Heart left ventricle (tissue), 16 donors: ENCODE results near the gene ARHGAP18. TPM values are rescaled to one million over a fixed set of nuclear protein-coding genes. Genes with fewer than 3 reads are reported as not detected.

Experiments used
- ATAC-seq, 4 donors: fragments of 200-7000 bp; cut with Tn5 transposase; one replicate each; pipeline ENCODE4 v1.9.1; 2020 to 2022; ENCODE audit warnings: moderate library complexity in 4 of 4, mild to moderate bottlenecking in 3 of 4, moderate number of reproducible peaks in 1 of 4
- DNase-seq, 5 donors: peaks; one replicate each; pipeline ENCODE4 v3.0.0-alpha.2; 2020
- H3K27ac ChIP-seq, 12 donors: fragments of 200-600 bp; sonication (generic) in 4 of 12; one replicate each; pipeline versions ENCODE4 v1.5.0 to v1.8.0; 2016 to 2022; ENCODE audit warnings: mild to moderate bottlenecking in 2 of 12
- H3K27me3 ChIP-seq, 9 donors: fragments of 200-600 bp; sonication (generic) in 2 of 9; one replicate each; pipeline versions ENCODE4 v1.5.1 to v1.8.0; 2016 to 2022; ENCODE audit warnings: mild to moderate bottlenecking in 3 of 9
- H3K36me3 ChIP-seq, 9 donors: fragments of 200-600 bp; sonication (generic) in 2 of 9; one replicate each; pipeline versions ENCODE4 v1.5.0 to v1.8.0; 2018 to 2022; ENCODE audit warnings: mild to moderate bottlenecking in 2 of 9
- H3K4me1 ChIP-seq, 12 donors: fragments of 200-600 bp; sonication (generic) in 4 of 12; one replicate each; pipeline versions ENCODE4 v1.5.0 to v1.8.0; 2016 to 2022; ENCODE audit warnings: mild to moderate bottlenecking in 3 of 12
- H3K4me3 ChIP-seq, 12 donors: fragments of 200-600 bp; sonication (generic) in 4 of 12; one replicate each; pipeline versions ENCODE4 v1.5.0 to v1.8.0; 2017 to 2022; ENCODE audit warnings: mild to moderate bottlenecking in 9 of 12, moderate library complexity in 4 of 12
- H3K9me3 ChIP-seq, 12 donors: fragments of 200-600 bp; sonication (generic) in 4 of 12; one replicate each; pipeline versions ENCODE4 v1.5.0 to v1.8.0; 2016 to 2022; ENCODE audit warnings: mild to moderate bottlenecking in 1 of 12
- POLR2A ChIP-seq, 2 donors: fragments of 450-650 bp; IDR thresholded peaks; one replicate each; pipeline ENCODE4 v1.6.1; 2017; ENCODE audit warnings: antibody characterized with exemption in 2 of 2, mild to moderate bottlenecking in 2 of 2, moderate library complexity in 2 of 2
- WGBS, 4 donors: extraction: QIAGEN DNeasy Blood & Tissue Kit in 2 of 4; methylation state at CpG; one replicate each; pipeline versions ENCODE4 v1.1.5 to v1.1.7; 2013 to 2018; 5-methylcytosine and 5-hydroxymethylcytosine counted together
- intact Hi-C, 10 donors: fragments of 100-400 bp; cut with DNase I; formaldehyde crosslinking; loops; one replicate each; pipeline versions ENCODE4 v1.11.1 to v1.14.2; 2022
- polyA plus RNA-seq, 2 donors: library from polyadenylated mRNA; stranded (reverse); fragments of 200-250 nt; gene quantifications; one replicate each; pipeline ENCODE4 v1.2.3, GENCODE V29; 2013
- total RNA-seq, 9 donors: library from RNA; depleted of rRNA in 2 of 9; stranded (reverse); fragments of >200 nt in 2 of 9; fragmentation: NEBNext Ultra II Directional in 3 of 9; extraction: Animal tissue kit (Norgen Biotek cat#: 25700) in 3 of 9; gene quantifications; one replicate each; pipeline versions ENCODE4 v1.1.0 to v1.2.4, GENCODE V29; 2016 to 2023
- TF ChIP-seq, protein P1 (sequence below), 12 donors: fragments of 200-600 bp; sonication (generic) in 4 of 12; IDR thresholded peaks; one replicate each; pipeline versions ENCODE4 v1.5.0 to v1.8.0; 2018 to 2022; ENCODE audit warnings: antibody characterized with exemption in 12 of 12, mild to moderate bottlenecking in 5 of 12
- donor health status: ischemic (EF 13 %, LVEDD 7.1; RV severe dilation, severe dysfunction).
- donor health status: healthy with polysubstance abuse.
- donor health status: DM: no; HTN: yes; CAD: no.
- donor health status: DM: no; HTN: no; CAD: no.
- donor health status: ischemic (EF 25% LVEDD 6.9; RV normal size, moderate dysfunction).
- donor health status: ischemic (EF 25% LVEDD 5.7; RV mildly dilated, moderate dysfunction).
- donor health status: healthy.
- donor health status: DM: yes; HTN: yes; CAD: no.
- donor health status: ischemic (EF 35%, LVEDD 5.7; RV mildly dilated, moderate dysfunction).
- donor health status: nonischemic (EF 11% LVEDD 7.7; RV severe dilation, severe dysfunction).
- donor health status: DM: yes; HTN: yes; CAD: no.
- donor health status: PGD.
- donor health status: ischemic (EF 29% LVEDD 5.4; RV normal size, mild dysfunction).
- donor health status: nonischemic (EF 23%, LVEDD 6.1; RV moderate dilation, normal function).

ARHGAP18 gene
- total and polyA plus RNA-seq, 11 donors = 1.6 to 26.4 (median 3.9) TPM

DNA sequence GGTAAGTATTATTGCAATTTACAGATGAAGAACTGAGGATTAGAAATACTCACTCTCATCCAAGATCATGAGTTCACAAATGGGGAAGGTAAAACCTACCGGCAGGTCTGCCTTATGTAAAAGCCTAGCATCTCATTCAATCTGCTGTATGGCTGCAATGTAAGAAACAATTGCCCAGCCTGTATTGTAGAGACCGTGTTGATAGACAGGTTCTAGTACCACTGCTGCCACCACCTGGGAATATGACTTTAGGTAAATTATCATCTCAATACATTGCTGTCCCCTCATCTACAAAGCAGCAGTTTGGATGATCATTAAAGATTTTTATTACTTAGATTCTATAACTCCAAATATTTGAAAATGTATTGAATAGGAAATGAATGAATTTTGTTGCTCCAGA, 23.3 kb upstream of the ARHGAP18 start:
- TF ChIP-seq, protein P1, sequence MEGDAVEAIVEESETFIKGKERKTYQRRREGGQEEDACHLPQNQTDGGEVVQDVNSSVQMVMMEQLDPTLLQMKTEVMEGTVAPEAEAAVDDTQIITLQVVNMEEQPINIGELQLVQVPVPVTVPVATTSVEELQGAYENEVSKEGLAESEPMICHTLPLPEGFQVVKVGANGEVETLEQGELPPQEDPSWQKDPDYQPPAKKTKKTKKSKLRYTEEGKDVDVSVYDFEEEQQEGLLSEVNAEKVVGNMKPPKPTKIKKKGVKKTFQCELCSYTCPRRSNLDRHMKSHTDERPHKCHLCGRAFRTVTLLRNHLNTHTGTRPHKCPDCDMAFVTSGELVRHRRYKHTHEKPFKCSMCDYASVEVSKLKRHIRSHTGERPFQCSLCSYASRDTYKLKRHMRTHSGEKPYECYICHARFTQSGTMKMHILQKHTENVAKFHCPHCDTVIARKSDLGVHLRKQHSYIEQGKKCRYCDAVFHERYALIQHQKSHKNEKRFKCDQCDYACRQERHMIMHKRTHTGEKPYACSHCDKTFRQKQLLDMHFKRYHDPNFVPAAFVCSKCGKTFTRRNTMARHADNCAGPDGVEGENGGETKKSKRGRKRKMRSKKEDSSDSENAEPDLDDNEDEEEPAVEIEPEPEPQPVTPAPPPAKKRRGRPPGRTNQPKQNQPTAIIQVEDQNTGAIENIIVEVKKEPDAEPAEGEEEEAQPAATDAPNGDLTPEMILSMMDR (IDR thresholded peaks at IDR 0.05) = no peak
- TF ChIP-seq POLR2A (IDR thresholded peaks at IDR 0.05) = no peak
- no peaks in the 10 kb centered on the region for H3K9me3 ChIP-seq
- DNase-seq (no peak), ATAC-seq (no peak)
- intact Hi-C loops = loop anchor here in 3 of 10 donors (5.0 kb wide), 2 partner anchors 136 to 236 kb away; no protein-coding TSS in a partner anchor
- H3K27ac ChIP-seq = no peak overlapping the region
- H3K27me3 ChIP-seq = no peaks in the 10 kb centered on the region
- WGBS, 4 donors = 73 to 79% (median 77%) methylated on average over 2 of the region's 2 CpGs
- peaks cover 0 to 6% (median 0%) of the 10 kb centered on the region in 12 donors for H3K4me1 ChIP-seq
- H3K4me3 ChIP-seq = no peak overlapping the region
- no peaks in the 10 kb centered on the region for H3K36me3 ChIP-seq

DNA sequence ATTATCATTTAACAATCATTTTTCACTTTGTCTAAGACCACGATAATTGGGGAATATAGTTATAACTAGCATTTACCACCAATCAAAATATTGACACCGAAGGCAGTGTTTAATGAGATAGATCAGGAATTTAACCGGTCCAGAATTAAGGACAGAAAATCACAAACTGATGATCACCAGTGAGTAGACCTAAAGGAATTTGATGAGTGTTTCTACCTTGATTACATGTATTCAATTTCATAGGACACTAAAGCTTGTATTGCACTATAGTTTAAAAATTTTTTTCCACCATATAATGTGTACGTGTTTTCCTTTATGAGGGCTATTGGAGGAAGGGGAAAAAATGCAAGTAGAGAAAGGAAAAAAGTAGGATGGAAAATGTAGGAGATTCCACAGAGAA, 22.6 kb upstream of the ARHGAP18 start:
- intact Hi-C loops = loop anchor here in 3 of 10 donors (5.0 kb wide), 2 partner anchors 135 to 235 kb away; no protein-coding TSS in a partner anchor

DNA sequence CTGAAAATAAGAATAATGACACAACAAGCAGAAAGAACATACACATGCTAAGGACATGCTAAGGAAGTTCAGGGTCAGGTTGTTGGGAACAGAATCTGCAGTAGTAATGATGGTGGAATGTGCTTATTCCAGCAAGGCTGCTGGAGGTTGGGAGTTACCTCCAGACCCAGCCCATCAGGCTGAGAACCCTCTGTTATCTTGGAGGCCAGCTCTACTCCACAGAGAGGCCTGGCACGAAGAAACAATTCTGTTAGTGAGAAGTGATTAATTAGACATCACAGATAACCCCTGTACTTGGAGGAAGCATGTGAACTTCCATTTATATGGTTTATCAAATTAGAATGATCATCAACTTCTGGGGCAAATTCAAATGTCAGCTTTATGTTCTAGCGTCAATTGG, 22.1 kb upstream of the ARHGAP18 start:
- DNase-seq = no peak
- no peaks in the 10 kb centered on the region for H3K9me3 ChIP-seq
- no peak overlapping the region for H3K4me3 ChIP-seq
- intact Hi-C loops = loop anchor here in 3 of 10 donors (5.0 kb wide), 2 partner anchors 135 to 235 kb away; no protein-coding TSS in a partner anchor
- 55 to 67% (median 63%) methylated on average over 2 of the region's 2 CpGs for WGBS, 4 donors
- H3K36me3 ChIP-seq = no peaks in the 10 kb centered on the region
- H3K27me3 ChIP-seq = no peaks in the 10 kb centered on the region
- TF ChIP-seq, protein P1 (IDR thresholded peaks at IDR 0.05) = no peak
- no peak for TF ChIP-seq POLR2A (IDR thresholded peaks at IDR 0.05)
- ATAC-seq = no peak
- H3K27ac ChIP-seq = no peak overlapping the region
- H3K4me1 ChIP-seq = peaks cover 0 to 6% (median 0%) of the 10 kb centered on the region in 12 donors

More for the DNA sequence above, 22.6 kb upstream of the ARHGAP18 start:
- Histone ChIP-seq H3K9me3 (no peaks in the 10 kb centered on the region), H3K4me1 (peaks cover 0 to 6% (median 0%) of the 10 kb centered on the region in 12 donors), H3K36me3 (no peaks in the 10 kb centered on the region), H3K27ac (no peak overlapping the region), H3K27me3 (no peaks in the 10 kb centered on the region), H3K4me3 (no peak overlapping the region)
- DNase-seq (no peak), ATAC-seq (no peak)
- 95 to 98% (median 97%) methylated on average over 4 of the region's 4 CpGs for WGBS, 4 donors
- TF ChIP-seq, protein P1 (IDR thresholded peaks at IDR 0.05) = no peak
- no peak for TF ChIP-seq POLR2A (IDR thresholded peaks at IDR 0.05)

DNA sequence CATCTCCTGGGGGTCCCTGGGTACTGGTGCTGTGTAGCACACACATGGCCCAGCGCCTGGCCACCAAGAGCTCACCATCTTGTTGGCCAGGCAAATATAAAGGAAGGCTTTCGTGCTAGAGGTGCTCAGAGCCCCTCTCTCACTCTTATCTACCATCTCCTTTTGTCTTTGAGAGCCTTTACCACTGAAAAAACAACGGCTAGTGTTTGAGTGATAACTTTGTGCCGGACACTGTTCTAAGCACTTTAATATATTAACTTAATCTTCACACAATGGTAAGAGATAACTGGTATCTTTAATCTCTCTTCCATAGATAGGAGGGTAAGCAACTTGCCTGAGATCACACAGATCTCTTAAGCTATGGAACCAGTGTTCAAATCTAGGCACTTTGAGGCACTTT, 21.5 kb upstream of the ARHGAP18 start:
- TF ChIP-seq, protein P1 (IDR thresholded peaks at IDR 0.05) = no peak
- TF ChIP-seq POLR2A (IDR thresholded peaks at IDR 0.05) = no peak
- 62 to 75% (median 73%) methylated on average over 4 of the region's 4 CpGs for WGBS, 4 donors
- Histone ChIP-seq H3K27me3 (no peaks in the 10 kb centered on the region), H3K27ac (no peak overlapping the region), H3K4me1 (peaks cover 0 to 6% (median 0%) of the 10 kb centered on the region in 12 donors), H3K36me3 (no peaks in the 10 kb centered on the region), H3K4me3 (no peak overlapping the region), H3K9me3 (no peaks in the 10 kb centered on the region)
- intact Hi-C loops = loop anchor here in 9 of 10 donors (2.0 to 5.0 kb wide), 4 partner anchors 131 to 234 kb away; no protein-coding TSS in a partner anchor
- DNase-seq = no peak
- no peak for ATAC-seq
